Mucosa of stomach (tissue), 1 donor: Measurements from ENCODE around the gene MBNL1.
A peak's percentile ranks its signal among the peaks of the same experiment; 100 is the strongest.

ENCODE experiments used
- H3K27me3 ChIP-seq: one replicate; pipeline ENCODE4 v1.7.0; 2013; ENCODE audit warnings: mild to moderate bottlenecking, low read length; ENCODE audit not compliant: control insufficient read depth, insufficient read depth
- H3K36me3 ChIP-seq: one replicate; pipeline ENCODE4 v1.7.0; 2013; ENCODE audit warnings: low read length; ENCODE audit not compliant: control insufficient read depth, insufficient read depth
- H3K4me1 ChIP-seq: one replicate; pipeline ENCODE4 v1.7.0; 2013; ENCODE audit warnings: mild to moderate bottlenecking, low read length; ENCODE audit not compliant: control insufficient read depth, insufficient read depth
- H3K4me3 ChIP-seq: one replicate; pipeline ENCODE4 v1.7.0; 2013; ENCODE audit warnings: low read length
- H3K9ac ChIP-seq: one replicate; pipeline ENCODE4 v1.7.0; 2013; ENCODE audit warnings: mild to moderate bottlenecking, low read length, moderate library complexity
- H3K9me3 ChIP-seq: one replicate; pipeline ENCODE4 v1.7.0; 2013; ENCODE audit warnings: mild to moderate bottlenecking, low read length, moderate library complexity; ENCODE audit not compliant: control insufficient read depth
- donor health status: Pancreatic carcinoma.

MBNL1 gene

GRCh38 chr3:152295344-152295743 is 26.6 kb downstream of the MBNL1 start:
- H3K27me3 ChIP-seq, result no peaks in the 10 kb centered on the region
- no peaks in the 10 kb centered on the region for H3K9me3 ChIP-seq
- no peak overlapping the region for H3K9ac ChIP-seq
- peaks cover 25% of the 10 kb centered on the region for H3K4me1 ChIP-seq
- no peak overlapping the region for H3K4me3 ChIP-seq
- no peaks in the 10 kb centered on the region for H3K36me3 ChIP-seq

GRCh38 chr3:152295806-152296205 is 27.1 kb downstream of the MBNL1 start:
- H3K4me1 ChIP-seq, result peaks cover 25% of the 10 kb centered on the region
- no peak overlapping the region for H3K9ac ChIP-seq
- H3K36me3 ChIP-seq, result no peaks in the 10 kb centered on the region
- no peaks in the 10 kb centered on the region for H3K9me3 ChIP-seq
- no peak overlapping the region for H3K4me3 ChIP-seq
- no peaks in the 10 kb centered on the region for H3K27me3 ChIP-seq

DNA sequence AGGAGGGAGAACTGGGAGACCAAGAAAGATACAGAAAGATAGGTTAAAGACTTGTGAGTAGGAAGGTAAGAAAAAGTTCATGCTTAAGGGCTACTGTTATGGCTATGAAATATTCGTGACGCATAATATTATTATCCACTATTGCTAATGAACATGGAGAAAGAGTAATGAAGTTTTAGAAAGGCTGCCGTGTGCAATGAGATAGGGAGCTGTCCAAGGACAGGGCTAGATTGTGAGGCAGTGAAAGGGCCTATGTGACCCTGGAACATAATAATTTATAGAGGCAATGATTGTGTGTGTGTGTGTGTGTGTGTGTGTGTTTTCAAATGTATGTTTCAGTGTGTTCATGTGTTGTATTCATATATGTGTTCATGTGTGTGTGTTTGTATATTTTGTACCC is 27.7 kb downstream of the MBNL1 start:
- Histone ChIP-seq H3K4me3 (no peak overlapping the region), H3K27me3 (no peaks in the 10 kb centered on the region), H3K9ac (no peak overlapping the region), H3K36me3 (no peaks in the 10 kb centered on the region), H3K4me1 (peaks cover 25% of the 10 kb centered on the region), H3K9me3 (no peaks in the 10 kb centered on the region)

- H3K9ac ChIP-seq, result no peak overlapping the region
- peaks cover 25% of the 10 kb centered on the region for H3K4me1 ChIP-seq
- no peaks in the 10 kb centered on the region for H3K9me3 ChIP-seq
- H3K4me3 ChIP-seq, result no peak overlapping the region
- H3K27me3 ChIP-seq, result no peaks in the 10 kb centered on the region
- no peaks in the 10 kb centered on the region for H3K36me3 ChIP-seq
Measured at GRCh38 chr3:152296971-152297370, 28.2 kb downstream of the MBNL1 start.

GRCh38 chr3:152298393-152299248 is 29.9 kb downstream of the MBNL1 start:
- Histone ChIP-seq H3K9ac (peak overlapping the region; percentile 52), H3K36me3 (no peaks in the 10 kb centered on the region), H3K4me1 (peaks cover 21% of the 10 kb centered on the region), H3K27me3 (no peaks in the 10 kb centered on the region), H3K9me3 (no peaks in the 10 kb centered on the region), H3K4me3 (peak overlapping the region; percentile 28)

- H3K9me3 ChIP-seq, result no peaks in the 10 kb centered on the region
- H3K4me1 ChIP-seq, result peaks cover 21% of the 10 kb centered on the region
- no peaks in the 10 kb centered on the region for H3K36me3 ChIP-seq
- no peak overlapping the region for H3K4me3 ChIP-seq
- H3K9ac ChIP-seq, result peak overlapping the region; percentile 52
- no peaks in the 10 kb centered on the region for H3K27me3 ChIP-seq
Measured at GRCh38 chr3:152299249-152299976, 30.7 kb downstream of the MBNL1 start.

GRCh38 chr3:152300029-152300731 is 31.5 kb downstream of the MBNL1 start:
- Histone ChIP-seq H3K27me3 (no peaks in the 10 kb centered on the region), H3K9me3 (no peaks in the 10 kb centered on the region), H3K4me1 (peaks cover 21% of the 10 kb centered on the region), H3K9ac (no peak overlapping the region), H3K4me3 (no peak overlapping the region), H3K36me3 (no peaks in the 10 kb centered on the region)

DNA sequence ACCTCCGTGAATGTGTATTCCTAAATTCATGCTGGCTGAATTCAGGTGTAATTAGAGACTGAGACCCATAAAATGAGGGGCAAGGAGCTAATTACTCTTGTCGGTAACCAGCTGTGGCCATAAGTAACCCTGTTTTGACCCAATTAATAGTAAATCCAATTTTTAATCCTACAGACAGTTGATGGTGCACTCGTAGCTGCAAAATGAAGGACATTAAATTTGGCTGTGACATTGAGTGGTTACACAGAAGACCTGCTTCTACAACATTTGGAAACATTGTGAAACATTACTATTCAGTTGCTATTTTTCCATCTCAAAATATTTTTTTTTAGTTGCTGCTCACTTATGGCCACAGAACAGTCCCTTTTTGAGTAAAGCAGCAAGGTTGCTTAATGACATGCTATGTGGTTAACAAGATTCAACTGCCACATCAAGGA is 33.0 kb downstream of the MBNL1 start:
- no peaks in the 10 kb centered on the region for H3K9me3 ChIP-seq
- H3K27me3 ChIP-seq, result no peaks in the 10 kb centered on the region
- no peaks in the 10 kb centered on the region for H3K36me3 ChIP-seq
- H3K4me3 ChIP-seq, result no peak overlapping the region
- H3K4me1 ChIP-seq, result peaks cover 12% of the 10 kb centered on the region
- H3K9ac ChIP-seq, result no peak overlapping the region

DNA sequence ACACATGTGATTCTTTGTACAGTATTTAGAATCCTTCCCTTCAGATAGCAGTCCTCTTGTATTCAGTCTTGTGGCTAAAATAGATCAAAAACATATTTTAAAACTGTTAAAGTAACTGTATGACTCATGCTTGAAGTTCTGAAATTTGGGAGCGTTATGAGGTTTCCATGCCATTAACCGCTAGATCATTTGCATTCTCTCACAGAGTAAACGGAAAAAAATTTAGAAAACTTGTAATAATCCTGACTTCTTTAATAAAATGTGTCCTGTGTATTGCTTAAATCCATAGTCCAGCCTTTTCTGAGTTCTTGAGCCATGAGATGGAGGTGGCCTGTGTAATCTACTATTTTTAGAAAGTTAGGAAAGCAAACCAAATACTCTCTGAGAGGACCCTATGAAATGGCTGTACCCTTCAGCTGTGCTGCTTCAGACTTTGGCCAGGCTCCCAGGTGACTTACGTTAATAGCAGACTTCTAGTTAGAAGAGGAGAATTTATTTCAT is 33.8 kb downstream of the MBNL1 start:
- Histone ChIP-seq H3K4me1 (peaks cover 19% of the 10 kb centered on the region), H3K27me3 (no peaks in the 10 kb centered on the region), H3K9me3 (no peaks in the 10 kb centered on the region), H3K36me3 (no peaks in the 10 kb centered on the region), H3K4me3 (no peak overlapping the region), H3K9ac (no peak overlapping the region)

GRCh38 chr3:152304160-152304559 is 35.4 kb downstream of the MBNL1 start:
- H3K9ac ChIP-seq, result no peak overlapping the region
- peaks cover 11% of the 10 kb centered on the region for H3K4me1 ChIP-seq
- H3K4me3 ChIP-seq, result no peak overlapping the region

GRCh38 chr3:152305075-152305474 is 36.3 kb downstream of the MBNL1 start:
- H3K9ac ChIP-seq, result no peak overlapping the region
- H3K27me3 ChIP-seq, result no peaks in the 10 kb centered on the region
- H3K36me3 ChIP-seq, result no peaks in the 10 kb centered on the region
- H3K4me3 ChIP-seq, result no peak overlapping the region
- peaks cover 8% of the 10 kb centered on the region for H3K4me1 ChIP-seq
- H3K9me3 ChIP-seq, result no peaks in the 10 kb centered on the region

More at GRCh38 chr3:152304160-152304559, 35.4 kb downstream of the MBNL1 start:
- H3K36me3 ChIP-seq, result no peaks in the 10 kb centered on the region
- no peaks in the 10 kb centered on the region for H3K27me3 ChIP-seq
- no peaks in the 10 kb centered on the region for H3K9me3 ChIP-seq
